T-helper 2 cell treated with Interferon-gamma antibody and Interleukin-4, amounts not matched to agents 100 ng/mL and 5 ng/mL, for 36 hours (primary cell): Measurements from ENCODE around the gene RBM20. TPM values are rescaled to one million over a fixed set of nuclear protein-coding genes. Genes with fewer than 3 reads are reported as not detected.
"Not testable (repeated sequence)": the region's sequence is repeated elsewhere in the genome, so short reads cannot be mapped to it uniquely, and the experiment has no call there.

Experiments used
- intact Hi-C: fragments of 100-400 bp; cut with micrococcal nuclease; formaldehyde crosslinking; loops from one replicate; pipeline ENCODE4 v1.15.1; 2023
- total RNA-seq: library from RNA; stranded (reverse); gene quantifications from 2 replicates; pipeline ENCODE4 v1.2.3, GENCODE V29; 2022

RBM20 gene
- total RNA-seq, 1 donor from 2014 or later = 0.09 TPM

DNA sequence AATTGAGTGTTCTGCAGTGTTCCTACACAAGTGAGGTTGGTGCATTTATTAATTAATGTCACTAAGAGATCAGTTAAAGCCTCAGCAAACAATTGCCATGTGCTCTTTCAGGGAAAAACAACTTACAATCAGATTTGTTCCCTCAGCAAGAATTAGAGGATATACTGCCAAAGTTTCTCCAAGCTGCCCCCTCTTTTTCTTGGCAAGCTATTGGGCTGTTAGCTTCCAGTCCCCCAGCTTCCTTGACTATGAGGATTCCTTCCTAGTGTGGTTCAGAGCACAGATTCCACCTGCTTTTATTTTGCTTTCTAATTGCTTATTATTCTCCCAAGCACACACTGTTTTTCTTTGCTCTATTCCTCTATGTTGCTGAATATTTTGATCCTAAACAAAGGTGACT, 112.7 kb downstream of the RBM20 start:
- intact Hi-C loops = no loop called here

DNA sequence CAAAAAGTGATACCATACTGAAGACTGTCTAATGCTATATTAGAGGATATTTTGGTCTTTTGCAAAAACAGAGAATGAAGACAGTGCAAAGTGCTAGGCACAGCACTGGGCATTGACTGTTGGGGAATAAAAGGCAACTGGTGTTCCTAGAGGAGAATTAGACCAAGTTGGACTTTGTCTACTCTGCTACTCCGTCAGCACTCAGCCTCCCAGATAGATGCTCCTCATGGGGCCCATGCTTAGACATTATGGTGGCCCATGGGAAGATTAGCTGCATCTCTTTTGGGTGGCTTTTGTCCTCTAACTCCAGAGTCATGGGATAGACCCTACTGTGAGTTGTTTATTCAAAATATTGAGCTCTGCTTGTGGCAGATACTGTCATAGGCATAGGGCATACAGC, 113.5 kb downstream of the RBM20 start:
- intact Hi-C loops = no loop called here

DNA sequence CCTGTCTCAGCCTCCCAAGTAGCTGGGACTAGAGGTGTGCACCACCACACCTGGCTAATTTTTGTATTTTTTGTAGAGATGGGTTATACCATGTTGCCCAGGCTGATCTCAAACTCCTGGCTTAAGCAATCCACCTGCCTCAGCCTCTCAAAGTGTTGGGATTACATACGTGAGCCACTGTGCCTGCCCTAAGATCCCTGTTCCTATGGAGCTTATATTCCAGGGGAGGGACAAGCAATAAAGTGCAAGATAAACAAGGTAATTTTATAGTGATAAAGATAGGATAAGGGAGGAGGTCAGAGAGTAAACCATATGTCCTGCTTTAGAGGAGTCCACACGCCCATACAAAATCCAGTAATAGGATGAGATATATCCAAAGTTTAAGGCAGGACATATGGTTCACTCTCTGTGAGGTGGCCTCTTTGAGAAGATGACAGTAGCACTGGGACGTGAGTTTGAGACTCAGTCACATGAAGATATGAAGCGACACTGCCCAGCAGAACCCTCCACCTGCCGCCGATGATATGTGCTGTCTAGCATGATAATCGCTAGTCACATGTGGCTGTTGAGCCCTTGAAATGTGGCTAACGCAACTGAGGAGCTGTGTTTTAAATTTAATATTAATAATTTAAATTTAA, 114.1 kb downstream of the RBM20 start:
- intact Hi-C loops = no loop called here

DNA sequence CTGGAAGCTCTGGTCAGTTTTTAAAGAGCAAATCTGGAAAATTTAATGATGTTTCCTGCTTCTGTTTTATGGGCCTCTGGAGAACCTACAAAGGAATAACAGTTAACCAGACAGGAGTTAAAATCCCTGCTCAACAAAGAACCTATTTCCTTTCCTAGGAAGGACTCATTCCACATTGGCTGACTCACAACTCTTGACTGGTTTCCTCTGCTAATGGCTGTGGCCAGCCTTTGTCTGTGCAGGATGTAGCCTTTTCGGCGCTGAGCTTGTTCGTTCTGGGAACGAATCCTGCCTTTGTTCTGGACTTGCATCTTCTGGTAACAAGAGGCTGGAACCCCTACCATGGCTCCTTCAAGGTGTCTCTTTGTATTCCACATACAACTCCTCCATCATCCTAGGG, 114.8 kb downstream of the RBM20 start:
- intact Hi-C loops = no loop called here

DNA sequence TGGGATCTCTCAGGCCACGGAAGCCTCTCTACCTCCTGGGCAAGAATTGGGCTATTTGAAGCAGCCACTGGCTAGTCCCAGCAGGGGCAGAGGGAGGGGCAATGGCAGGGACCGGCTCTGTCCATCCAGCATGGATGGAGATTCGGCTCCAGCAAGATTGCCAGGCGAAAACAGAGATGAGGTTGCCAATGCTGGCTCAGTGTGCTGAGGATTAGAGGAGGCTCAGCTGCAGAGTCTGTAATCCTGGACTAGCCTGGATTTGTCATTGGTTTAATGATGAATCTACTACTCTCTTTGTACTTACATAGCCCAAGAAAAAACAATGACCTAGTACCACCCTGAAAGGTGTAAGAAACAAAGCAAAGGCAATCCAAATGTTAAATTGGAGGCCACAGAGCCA, 115.4 kb downstream of the RBM20 start:
- intact Hi-C loops = no loop called here

DNA sequence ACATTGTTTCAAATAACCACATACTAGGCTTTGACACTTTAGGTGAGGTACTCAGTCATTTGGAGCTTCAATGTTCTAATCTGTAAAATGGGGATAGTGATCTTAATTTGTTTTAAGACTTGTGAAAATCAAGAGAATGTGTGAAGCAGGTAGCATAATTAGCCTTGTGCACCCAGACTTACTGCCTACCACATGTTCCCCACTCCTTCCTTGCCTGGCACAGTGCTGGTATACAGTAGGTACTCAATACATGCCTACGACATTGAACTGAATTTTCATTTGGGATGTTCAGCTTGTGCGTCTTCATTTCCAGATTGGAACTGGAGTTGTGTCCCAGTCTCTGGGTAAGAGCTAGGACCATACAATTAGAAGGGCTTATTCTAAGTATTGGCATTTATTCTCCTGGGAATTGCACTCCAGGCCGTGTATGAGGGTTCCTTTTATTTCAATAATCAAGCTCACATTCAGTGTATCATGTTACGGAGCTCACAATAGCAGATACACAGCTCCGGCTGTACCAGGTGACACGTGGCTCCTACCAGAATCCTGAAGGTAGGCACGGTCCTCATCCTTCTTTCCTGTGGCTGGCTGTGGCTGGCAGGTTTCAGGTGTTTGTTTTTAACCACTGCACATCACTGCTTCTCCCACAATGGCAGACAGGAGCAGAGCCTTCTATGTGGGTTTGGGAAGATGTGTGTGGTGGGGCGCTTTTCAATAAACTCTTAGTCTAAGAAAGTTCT, 118.1 kb downstream of the RBM20 start:
- intact Hi-C loops = no loop called here

DNA sequence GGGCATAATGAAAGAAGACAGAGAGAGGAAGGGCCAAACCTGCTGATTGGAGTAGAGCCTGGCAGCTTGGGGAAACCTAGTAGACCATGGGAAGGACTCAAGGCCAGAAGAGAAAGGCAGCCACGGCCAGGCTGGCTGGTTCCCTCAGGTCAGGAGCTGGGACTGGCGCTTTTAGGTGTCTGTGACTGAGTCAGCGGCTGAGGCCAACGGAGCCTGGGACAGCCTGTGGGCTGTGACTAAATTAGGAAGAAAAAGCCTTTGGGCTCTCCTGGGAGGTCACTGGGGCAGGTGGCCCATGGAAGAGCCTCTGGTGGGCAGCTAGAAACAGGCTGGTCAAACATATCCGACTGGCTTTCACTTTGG, 118.7 kb downstream of the RBM20 start:
- intact Hi-C loops = no loop called here

DNA sequence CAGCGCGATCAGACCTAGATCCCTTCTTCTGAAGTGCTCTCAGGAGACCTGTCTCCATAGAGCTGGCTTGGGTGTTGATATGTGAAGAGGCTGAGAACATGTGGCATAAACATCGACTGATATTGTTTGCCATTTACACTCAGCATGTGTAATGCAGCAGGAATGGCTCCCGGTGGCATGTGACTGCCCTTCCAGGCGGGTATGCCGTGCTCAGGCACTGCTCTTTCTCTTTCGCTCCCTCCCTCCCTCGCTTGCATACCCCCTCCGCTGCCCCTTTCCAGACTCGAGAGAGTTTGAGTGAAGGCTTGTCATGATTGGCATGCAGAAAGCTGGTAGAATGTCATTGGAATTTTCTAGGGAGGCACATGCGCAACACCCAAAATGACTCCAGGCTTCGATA, 120.2 kb downstream of the RBM20 start:
- intact Hi-C loops = no loop called here

DNA sequence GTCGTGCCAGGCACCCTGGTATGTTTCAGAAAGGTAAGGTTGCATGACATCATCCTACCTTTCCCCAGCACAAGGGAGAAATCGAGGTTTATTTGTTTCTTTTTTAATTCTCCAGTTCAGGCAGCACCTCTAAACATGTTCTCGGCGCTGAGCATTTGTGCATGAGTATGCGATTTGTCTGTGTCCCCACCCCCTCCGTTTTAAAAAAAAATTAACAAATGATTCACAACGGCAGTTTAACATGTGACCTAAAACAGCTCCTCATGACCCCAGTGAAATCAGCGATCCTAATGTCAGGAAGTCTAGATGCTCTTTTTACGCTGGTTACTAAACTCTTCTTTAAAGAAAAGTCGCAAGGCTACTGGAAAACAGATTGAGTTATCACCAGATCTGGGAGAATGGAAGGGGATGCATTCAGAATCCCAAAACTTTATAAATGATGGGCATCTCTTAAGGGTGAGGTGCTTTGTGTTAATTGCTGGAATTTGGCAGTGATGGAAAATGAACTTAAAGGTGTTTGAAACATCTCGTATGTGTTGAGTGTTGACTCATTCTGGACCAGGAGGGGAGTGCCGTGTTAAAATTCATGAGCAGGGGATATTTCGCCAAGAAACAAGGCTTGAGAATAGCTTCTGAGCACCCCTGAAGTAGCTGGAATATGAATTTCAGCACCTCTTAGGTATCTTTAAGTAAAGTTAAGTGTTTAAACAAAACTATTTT, 120.8 kb downstream of the RBM20 start:
- intact Hi-C loops = no loop called here

DNA sequence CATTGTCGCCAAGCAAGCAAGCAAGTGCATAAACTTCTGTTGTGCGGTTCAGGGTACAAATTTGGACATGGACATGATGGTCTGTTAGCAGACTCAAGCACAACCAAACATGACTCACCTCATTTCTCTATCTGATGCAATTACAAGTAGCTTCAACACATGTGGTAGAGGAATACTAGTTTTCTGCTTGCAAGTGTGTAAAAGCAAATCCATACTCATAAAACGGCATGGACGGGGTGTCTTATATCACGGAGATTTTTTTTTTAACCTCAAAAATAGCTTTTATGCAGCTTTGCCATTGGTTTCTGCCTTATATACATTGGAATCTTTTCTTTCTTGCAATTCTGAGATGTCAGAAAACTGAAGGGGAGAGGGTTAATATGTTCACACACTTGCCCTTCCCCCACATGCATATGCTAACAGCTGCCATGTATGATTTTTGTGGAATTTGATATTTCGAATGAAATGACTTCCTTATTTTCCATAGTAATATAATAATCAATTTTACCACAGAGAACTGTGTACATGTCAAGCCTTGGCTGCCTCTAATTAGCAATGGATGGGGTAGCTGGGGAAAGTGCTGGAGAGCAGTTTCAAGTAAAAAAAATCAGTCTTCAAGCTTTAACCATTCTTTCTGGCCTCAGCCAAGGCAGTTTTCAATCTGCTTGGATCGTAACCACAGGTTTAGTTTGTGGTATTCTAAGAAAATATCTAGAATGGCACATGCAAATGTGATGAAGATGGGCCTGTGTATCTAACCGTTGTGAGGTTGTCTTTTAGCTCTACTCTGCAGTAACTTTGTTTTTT, 121.6 kb downstream of the RBM20 start:
- intact Hi-C loops = no loop called here

DNA sequence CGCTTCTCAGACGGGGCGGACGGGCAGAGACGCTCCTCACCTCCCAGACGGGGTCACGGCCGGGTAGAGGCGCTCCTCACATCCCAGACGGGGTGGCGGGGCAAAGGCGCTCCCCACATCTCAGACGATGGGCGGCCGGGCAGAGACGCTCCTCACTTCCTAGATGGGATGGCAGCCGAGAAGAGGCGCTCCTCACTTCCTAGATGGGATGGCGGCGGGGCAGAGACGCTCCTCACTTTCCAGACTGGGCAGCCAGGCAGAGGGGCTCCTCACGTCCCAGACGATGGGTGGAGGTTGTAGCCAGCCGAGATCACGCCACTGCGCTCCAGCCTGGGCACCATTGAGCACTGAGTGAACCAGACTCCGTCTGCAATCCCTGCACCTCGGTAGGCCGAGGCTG, 123.5 kb downstream of the RBM20 start:
- intact Hi-C loops = not testable (repeated sequence)

DNA sequence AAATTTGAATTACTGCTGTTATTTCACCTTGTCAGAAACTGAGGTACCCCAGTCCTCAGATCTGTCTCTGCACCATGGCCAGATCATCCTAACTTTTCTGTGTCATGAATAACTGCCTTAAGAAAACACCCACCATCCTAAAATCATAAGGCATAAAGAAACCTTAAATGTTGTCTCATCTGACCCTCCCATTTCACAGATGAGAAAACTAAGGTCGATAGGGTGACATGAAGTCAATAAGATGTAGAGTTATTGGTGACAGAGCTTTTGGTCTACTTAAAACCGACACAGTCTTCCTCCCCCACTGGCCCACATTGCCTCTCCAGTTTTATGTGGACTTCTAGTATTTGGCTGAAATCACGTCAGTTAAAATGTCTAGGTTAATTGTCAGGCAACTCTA, 126.1 kb downstream of the RBM20 start:
- intact Hi-C loops = no loop called here

DNA sequence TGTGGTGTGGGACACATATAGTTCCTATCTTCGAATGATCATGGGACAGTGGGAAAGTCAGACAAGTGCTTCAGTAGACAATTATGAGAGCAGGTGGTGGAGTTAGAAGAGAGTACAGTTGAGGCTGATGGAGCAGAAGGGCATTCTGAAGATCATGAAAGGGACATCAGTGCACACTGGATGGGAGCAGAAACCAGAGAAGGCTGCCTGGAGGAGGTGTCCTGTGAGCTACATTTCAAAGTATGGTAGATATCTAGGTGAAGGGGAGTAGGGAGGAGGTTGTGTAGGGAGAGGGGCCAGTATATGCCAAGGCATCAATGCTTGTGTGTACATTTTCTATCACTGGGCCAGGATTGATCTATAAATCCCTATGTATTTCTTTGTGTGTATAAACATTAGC, 127.3 kb downstream of the RBM20 start:
- intact Hi-C loops = no loop called here

DNA sequence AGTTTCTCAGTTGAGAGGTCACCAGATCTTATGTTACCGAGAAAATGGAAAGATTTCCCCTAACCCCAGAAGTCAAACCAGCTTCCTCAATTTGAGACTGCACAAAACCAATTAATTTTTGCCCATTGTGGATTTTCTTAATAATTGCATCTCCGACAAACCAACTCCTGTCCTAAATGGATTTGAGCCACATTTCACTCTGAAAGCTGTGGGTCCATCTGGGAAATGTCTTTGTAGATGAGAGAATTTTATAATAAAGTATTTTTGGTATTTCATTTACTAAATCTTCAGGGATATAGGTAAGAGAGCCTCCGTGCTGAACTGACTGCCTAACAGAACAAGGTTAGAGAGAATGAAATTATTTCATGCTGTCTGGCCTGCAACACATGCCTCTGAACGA, 127.9 kb downstream of the RBM20 start:
- intact Hi-C loops = no loop called here

DNA sequence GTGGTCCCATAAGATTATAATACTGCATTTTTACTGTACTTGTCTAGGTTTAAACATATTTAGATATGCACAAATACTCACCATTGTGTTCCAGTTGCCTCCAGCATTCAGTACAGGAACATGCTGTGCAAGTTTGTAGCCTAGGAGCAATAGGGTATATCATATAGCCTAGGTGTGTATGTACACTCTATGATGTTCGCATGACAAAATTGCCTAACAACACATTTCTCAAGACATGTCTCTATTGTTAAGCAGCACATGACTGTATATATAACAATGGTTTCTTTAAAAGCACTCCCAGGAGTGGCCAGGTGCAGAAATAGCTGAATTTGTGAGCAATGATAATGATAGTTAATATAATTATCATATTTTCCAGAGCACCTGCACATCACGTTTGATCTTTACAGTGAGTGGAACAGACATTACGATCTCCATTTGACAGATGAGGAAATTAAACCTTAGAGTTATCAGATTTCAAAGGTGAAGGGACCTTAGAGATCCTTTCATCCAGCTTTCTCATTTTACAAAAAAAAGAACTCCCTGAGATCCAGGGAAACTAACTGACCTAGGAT, 128.4 kb downstream of the RBM20 start:
- intact Hi-C loops = no loop called here

DNA sequence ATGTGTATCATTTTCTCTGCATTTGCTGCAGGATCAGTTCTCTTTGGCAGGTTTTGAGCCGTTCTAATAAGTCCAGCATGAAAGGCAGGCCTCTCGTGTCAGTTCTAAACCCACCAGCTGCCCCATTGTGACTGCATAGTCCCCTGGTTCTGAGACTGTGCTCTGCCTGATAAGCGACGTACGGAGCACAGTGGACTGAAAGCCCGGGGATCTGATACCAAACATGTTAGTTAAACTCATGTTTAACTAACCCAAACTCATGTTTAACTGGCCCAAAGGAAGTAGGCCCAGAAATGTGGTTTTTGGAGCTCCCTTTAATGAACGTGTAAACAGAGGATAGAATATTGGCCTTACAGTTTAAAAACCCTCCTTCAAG, 129.5 kb downstream of the RBM20 start:
- intact Hi-C loops = loop anchor here (1.0 to 2.0 kb wide), 4 partner anchors 27 to 146 kb away; partner anchors contain the start of genes BBIP1 and SHOC2

DNA sequence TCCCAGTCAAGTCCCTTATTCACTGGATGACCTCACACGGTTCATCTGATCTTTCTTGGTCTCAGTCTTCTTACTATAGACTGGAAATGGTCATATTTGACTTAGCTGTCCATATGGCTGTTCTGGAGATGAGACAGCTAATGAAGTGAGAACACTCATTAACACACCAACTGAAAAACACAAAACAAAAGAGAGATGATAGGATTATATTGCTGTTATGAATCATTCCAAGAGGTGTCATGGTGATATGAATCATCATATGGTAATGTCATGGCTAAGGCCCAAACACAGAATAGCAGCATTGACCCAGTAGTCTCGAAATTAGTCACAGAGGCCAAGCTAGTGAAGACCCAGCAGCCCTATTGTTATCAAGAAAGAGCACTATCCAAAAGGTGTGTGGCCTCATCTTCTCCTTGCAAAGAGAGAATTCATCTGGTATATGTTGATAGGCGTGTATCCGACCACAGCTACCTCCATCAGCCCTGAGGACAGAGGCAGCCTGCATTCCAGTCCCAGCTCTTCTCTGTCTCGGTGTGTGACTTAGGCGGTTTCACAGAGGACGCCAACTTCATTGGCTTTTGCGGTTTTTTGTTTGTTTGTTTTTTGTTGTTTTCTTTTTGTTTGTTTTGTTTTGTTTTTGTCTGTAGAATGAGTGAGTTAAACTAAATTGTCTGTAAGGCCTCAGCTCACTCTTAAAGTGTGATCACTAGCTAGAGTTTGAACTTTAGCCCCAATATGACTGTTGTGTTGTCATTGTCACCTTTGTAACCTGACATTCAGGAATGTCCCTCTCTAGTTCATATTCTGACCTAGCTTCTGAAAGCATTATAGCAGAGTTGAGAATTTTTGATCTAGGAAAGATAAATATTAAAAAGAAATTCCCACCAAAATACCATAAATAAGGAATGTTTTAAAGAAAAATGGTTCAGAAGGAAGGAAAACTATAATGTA, 130.2 kb downstream of the RBM20 start:
- intact Hi-C loops = loop anchor here (1.0 to 2.0 kb wide), 4 partner anchors 28 to 145 kb away; partner anchors contain the start of genes BBIP1 and SHOC2

DNA sequence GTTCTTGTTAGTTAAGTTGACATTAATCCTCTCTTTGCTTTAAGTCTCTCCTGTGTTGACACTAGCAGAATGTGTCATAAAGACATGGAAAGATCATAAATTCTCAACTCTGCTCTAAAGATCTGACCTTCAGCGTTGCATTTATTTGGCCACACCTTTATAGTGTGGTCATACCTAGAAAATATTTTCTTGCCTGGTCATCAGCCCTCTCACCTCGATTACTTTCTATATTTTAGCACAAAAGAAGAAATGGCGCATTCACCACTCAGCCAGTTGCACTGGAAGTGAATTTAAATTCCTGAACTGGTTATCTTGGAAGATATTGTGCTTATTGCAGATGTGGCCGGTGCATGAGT, 130.9 kb downstream of the RBM20 start:
- intact Hi-C loops = loop anchor here (2.0 kb wide), 1 partner anchor 28 kb away; no protein-coding TSS in a partner anchor

DNA sequence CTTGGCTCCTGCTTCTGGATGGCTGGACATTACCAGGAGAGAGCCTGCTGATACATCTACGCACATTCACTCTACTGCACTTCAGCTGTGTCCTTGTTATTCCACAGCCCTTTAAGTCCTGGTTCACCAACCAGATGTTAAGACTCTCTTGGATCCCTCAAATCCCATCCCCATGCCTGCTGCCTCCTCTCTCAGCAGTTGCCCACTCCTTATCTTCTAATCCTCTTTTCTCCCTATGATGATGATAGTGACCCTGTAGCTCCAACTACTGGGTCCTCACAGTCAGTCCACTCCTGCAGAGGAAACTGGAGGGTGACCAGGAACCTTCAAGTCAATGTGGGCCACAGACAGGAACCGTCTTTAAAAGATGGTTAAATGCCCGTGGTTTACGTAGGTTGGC, 131.3 kb downstream of the RBM20 start:
- intact Hi-C loops = loop anchor here (2.0 kb wide), 1 partner anchor 29 kb away; no protein-coding TSS in a partner anchor

DNA sequence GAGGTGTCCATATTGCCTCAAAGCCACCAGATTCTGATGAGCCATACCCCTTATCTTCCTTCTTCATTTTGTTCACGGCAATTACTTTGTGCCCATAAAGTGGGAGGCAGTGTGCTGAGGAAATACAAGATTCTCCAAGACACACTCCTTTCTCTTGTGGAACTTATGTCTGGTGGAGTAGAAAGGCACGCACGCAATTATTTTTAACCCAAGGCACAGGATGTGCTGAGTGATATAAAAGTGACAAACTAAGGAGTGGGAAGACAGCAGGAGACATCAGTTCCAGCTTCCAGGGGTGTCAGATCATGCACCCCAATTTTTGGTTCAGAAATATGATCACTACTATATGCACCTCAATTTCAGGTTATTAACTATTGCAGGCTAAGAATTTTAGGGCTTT, 132.9 kb downstream of the RBM20 start:
- intact Hi-C loops = no loop called here
